ENCODE data around the gene ZNF580. TPM values are rescaled to one million over a fixed set of nuclear protein-coding genes. Genes with fewer than 3 reads are reported as not detected.

ZNF580 gene
- total RNA-seq, 1 experiment from 2014 or later = 22.8 TPM

GRCh38 chr19:55638864-55639359, 1.9 kb upstream of the ZNF580 start:
- Histone ChIP-seq H2AK5ac (ENCODE audit: insufficient read length, low read length) (no peak overlapping the region), H2AFZ (ENCODE audit: low read length) (no peak overlapping the region), H3K23me2 (ENCODE audit: insufficient read length, low read depth, low read length, poor library complexity, severe bottlenecking) (peaks cover 30% of the 10 kb centered on the region), H2BK15ac (ENCODE audit: low read depth, low read length) (no peak overlapping the region), H2BK12ac (ENCODE audit: insufficient read length, low read depth, low read length) (no peak overlapping the region), H3T11ph (ENCODE audit: low read length) (no peak overlapping the region), H3K23ac (ENCODE audit: insufficient read length, low read depth, low read length) (no peak overlapping the region), H2BK20ac (ENCODE audit: low read depth, low read length, poor library complexity, severe bottlenecking) (no peak overlapping the region), H3K27me3 (ENCODE audit: insufficient read depth, low read length) (no peaks in the 10 kb centered on the region), H4K20me1 (ENCODE audit: control insufficient read depth, insufficient read depth, insufficient read length) (no peaks in the 10 kb centered on the region), H3K9me3 (ENCODE audit: control insufficient read depth, low read depth, low read length) (no peaks in the 10 kb centered on the region), H3K56ac (ENCODE audit: insufficient read length, low read depth, low read length) (no peak overlapping the region), H4K5ac (ENCODE audit: insufficient read length, low read depth, low read length) (no peak overlapping the region), H3K9ac (ENCODE audit: extremely low read depth, insufficient read length, low read length) (no peak overlapping the region), H3K4me2 (ENCODE audit: insufficient read depth, insufficient read length, low read length) (no peak overlapping the region), H3K4ac (ENCODE audit: low read depth, low read length) (no peak overlapping the region), H3K27ac (ENCODE audit: insufficient read length, low read depth, low read length) (no peak overlapping the region), H3K79me1 (ENCODE audit: insufficient read depth, low read depth, low read length, poor library complexity, severe bottlenecking) (peaks cover 6% of the 10 kb centered on the region), H3K18ac (ENCODE audit: insufficient read length, low read depth, low read length) (no peak overlapping the region), H3K14ac (ENCODE audit: insufficient read depth, low read length) (no peak overlapping the region), H2BK5ac (ENCODE audit: insufficient read length, low read length) (no peak overlapping the region), H2BK120ac (ENCODE audit: low read depth, low read length, poor library complexity, severe bottlenecking) (no peak overlapping the region), H4K8ac (replicated peaks; ENCODE audit: insufficient read length, low read depth, low read length) (no peak overlapping the region), H4K91ac (ENCODE audit: insufficient read length, low read depth, low read length) (no peak overlapping the region), H3K4me1 (ENCODE audit: insufficient read depth, low read length) (0 out of 2 replicates have a peak, but pooled peaks cover 2% of the 10 kb centered on the region), H3K79me2 (ENCODE audit: insufficient read depth, low read length) (peaks cover 11% of the 10 kb centered on the region; the same call in 1 of the 2 replicates)
- TF ChIP-seq, protein P1, sequence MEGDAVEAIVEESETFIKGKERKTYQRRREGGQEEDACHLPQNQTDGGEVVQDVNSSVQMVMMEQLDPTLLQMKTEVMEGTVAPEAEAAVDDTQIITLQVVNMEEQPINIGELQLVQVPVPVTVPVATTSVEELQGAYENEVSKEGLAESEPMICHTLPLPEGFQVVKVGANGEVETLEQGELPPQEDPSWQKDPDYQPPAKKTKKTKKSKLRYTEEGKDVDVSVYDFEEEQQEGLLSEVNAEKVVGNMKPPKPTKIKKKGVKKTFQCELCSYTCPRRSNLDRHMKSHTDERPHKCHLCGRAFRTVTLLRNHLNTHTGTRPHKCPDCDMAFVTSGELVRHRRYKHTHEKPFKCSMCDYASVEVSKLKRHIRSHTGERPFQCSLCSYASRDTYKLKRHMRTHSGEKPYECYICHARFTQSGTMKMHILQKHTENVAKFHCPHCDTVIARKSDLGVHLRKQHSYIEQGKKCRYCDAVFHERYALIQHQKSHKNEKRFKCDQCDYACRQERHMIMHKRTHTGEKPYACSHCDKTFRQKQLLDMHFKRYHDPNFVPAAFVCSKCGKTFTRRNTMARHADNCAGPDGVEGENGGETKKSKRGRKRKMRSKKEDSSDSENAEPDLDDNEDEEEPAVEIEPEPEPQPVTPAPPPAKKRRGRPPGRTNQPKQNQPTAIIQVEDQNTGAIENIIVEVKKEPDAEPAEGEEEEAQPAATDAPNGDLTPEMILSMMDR (conservative IDR thresholded peaks at IDR 0.05) = peak; percentile 67
- Mint-ChIP-seq H3K27me3 (ENCODE audit: low read depth) (peaks cover 4% of the 10 kb centered on the region; the same call in 1 of the 2 replicates), H3K4me3 (peak overlapping the region in 1 of 2 experiments; percentile 60; a peak in 2 of 5 replicates), H3K36me3 (ENCODE audit: insufficient read depth in 1 of 3, low read depth in 3 of 3) (peaks cover 13 to 16% (median 14%) of the 10 kb centered on the region in 3 experiments), H3K9me3 (peaks cover 0 to 4% of the 10 kb centered on the region in 2 experiments; a peak in 3 of 5 replicates), H3K4me1 (peaks cover 34 to 44% of the 10 kb centered on the region in 2 experiments), H3K27ac (peak overlapping the region in 1 of 3 experiments; percentile 96; a peak in 3 of 7 replicates)
- DNase-seq = peak; percentile 67
- WGBS (ENCODE audit: extremely low coverage, insufficient read length, low lambda C conversion rate) = no CpG with 5 or more reads among the region's 6 CpGs
